RCC 7860 (cell line): ENCODE measurements around the gene OSBPL8.

ENCODE experiments used
- DNase-seq: peaks from one replicate; pipeline ENCODE4 v3.0.0-alpha.2; 2015; ENCODE audit warnings: low spot score
- FAIRE-seq: peaks from 2 replicates; lab custom pipeline; 2012; peaks lifted over from hg19 to GRCh38; lab: Jason Lieb, UNC

Gene OSBPL8

GRCh38 chr12:76555797-76556196 lies 3.8 kb downstream of the OSBPL8 start:
- no peak for DNase-seq
- FAIRE-seq = no peak

GRCh38 chr12:76555231-76555767 lies 4.3 kb downstream of the OSBPL8 start:
- no peak for FAIRE-seq

GRCh38 chr12:76554405-76555230 lies 5.0 kb downstream of the OSBPL8 start:
- no peak for FAIRE-seq
- no peak for DNase-seq

More at GRCh38 chr12:76555231-76555767, 4.3 kb downstream of the OSBPL8 start:
- DNase-seq = no peak

DNA sequence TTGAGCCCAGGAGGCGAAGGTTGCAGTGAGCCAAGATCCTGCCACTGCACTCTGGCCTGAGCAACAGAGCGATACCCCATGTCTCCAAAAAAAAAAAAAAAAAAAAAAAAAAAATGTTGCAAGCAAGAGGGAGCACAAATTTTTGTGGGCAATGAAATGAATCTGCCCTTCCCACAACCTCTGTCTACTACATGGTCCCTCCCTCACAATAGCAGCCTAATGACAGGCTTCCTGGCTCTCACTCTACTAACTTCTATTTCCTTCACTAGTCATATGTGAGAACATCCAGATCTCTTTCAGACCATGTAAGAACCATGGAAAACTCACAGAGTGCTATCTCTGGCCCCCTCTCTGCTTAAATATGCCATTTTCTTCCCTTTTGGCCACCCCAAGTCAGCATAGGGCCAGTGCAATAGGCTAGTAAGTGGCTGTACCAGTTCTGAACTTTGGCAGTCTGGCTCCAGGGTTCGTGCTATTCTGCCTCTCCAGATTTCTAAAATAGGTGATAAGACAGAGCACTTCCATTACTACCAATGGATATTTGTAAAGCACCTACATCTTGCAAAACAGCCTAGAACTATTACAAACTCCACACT lies 7.1 kb downstream of the OSBPL8 start:
- FAIRE-seq = no peak
- no peak for DNase-seq

DNA sequence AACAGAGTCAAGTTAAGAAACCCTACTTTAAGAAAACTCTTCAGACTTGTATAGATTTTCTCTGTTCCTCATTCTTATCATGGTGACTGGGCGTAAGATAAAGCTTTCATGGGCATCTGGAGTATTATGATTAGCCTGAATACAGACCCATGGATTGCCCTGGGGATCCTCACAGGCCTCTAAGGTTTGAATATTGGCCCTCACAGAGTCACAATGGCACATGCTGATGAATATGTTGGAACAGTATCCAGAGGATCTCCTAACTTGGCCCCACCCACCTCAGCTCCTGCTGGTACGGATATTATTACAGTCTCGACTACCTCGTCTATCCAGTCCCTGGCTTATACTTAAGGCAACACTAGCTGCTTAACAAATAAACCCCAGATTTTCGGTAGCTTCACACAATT lies 8.1 kb downstream of the OSBPL8 start:
- DNase-seq = no peak
- FAIRE-seq = no peak

- no peak for DNase-seq
Observed at GRCh38 chr12:76549131-76549530, 10.4 kb downstream of the OSBPL8 start.

GRCh38 chr12:76548222-76548837 lies 11.2 kb downstream of the OSBPL8 start:
- FAIRE-seq = no peak

More at GRCh38 chr12:76549131-76549530, 10.4 kb downstream of the OSBPL8 start:
- FAIRE-seq = no peak

DNA sequence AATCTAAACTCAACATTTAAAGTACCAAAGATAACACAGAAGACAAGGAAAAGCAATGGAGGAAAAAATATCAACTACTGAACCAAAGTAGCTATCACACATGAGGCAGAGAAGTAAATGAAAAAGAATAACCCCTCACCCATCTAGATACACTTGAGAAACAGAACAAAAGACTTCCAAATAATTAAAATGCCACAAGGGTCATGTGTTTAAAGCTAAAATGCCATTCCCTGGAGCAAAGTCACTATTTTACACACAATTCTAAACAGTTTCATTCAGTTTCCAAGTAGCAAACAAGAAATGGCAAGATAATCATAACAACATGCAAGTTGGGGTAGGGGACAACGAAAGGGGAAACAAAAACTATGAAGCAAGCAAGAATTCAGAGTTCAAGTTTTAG lies 12.0 kb downstream of the OSBPL8 start:
- no peak for DNase-seq
- FAIRE-seq = no peak

More at GRCh38 chr12:76548222-76548837, 11.2 kb downstream of the OSBPL8 start:
- DNase-seq = no peak

GRCh38 chr12:76546889-76547288 lies 12.7 kb downstream of the OSBPL8 start:
- DNase-seq (no peak), FAIRE-seq (no peak)

DNA sequence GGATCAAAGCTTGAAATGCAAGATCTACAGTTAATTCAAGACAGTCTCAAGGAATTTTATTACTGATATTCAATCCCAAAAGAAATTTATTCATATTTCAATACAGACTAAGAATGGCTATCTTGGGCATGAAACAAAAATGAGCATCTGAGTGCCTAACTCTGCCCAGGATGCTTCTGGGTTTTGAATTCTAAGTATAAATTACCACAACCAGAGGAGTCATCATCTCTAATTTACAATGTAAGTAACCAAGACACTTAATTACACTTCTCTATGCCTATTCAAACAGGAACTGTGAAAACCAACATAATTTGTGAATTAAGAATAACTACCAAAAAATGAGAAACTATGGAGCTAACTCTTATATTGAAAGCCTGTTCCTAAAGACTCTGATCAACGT lies 14.1 kb downstream of the OSBPL8 start:
- DNase-seq (no peak), FAIRE-seq (no peak)

DNA sequence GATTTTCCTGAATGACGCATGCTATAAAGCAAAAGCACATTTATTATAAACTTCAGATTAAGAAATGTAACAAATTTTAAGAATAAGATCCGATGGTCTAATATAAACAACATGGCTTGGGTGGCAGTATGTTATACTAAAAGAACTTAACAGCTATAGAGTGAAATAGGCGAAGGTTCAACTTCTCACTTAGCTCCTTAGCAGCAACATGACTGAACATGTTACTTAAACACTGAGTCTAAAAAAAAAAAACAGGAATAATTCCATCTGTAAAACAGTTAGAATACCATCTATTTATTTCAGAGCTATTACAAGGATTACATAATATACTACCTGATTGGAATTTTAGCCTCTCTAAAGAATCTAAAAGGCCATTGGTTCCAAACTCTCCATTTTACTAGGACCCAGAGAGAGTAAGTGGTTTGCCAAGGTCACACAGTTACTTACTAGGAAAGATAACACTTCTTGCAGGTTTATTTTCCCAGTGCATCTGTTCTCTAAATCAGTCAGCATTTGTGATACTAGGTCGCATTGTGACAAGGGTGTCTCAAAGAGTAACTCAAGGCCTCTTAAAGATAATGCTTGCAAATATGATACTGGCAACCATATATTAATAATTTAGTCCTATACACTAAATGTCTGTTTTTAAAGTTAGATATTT lies 14.8 kb downstream of the OSBPL8 start:
- DNase-seq (no peak), FAIRE-seq (no peak)

GRCh38 chr12:76543813-76544347 lies 15.7 kb downstream of the OSBPL8 start:
- DNase-seq (no peak), FAIRE-seq (no peak)

GRCh38 chr12:76542908-76543307 lies 16.7 kb downstream of the OSBPL8 start:
- no peak for FAIRE-seq

DNA sequence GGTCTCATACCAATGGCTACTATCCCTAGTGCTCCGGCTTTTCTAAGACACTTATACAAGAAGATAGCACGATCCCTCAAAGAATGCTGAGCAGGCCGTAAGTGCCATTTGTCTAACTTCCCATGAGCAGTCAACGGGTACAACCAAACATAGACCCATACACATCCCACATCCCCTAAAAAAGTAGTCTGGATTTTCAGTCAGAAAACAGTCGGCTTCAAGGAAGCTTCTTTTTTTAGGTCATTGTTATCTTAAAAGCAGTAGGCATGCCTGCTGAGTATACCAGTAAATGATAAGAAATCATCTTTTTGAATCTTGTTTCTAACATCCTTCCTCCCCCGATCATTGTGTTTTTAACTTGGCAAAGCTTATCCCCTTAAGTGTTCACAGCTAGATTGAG lies 19.8 kb downstream of the OSBPL8 start:
- DNase-seq = no peak
- FAIRE-seq = no peak

More at GRCh38 chr12:76542908-76543307, 16.7 kb downstream of the OSBPL8 start:
- no peak for DNase-seq

DNA sequence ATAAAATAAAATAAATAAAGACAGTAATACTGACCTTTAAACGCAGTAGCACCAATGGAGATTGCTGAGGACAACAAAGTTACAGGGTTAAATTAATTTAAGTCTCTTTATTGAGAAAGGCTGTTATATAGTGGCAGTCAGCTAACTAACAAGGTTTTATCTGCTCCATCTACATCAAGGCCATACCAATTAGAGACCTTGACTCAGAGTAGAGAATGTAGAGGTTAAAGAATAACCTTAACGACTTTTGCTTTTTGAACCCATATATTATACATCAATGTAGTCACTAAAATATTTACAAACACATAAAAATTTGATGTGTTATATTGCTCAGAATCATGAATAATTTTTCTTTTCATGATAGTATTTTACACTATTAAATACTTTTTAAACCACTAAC lies 21.6 kb downstream of the OSBPL8 start:
- FAIRE-seq = no peak

GRCh38 chr12:76536546-76536945 lies 23.0 kb downstream of the OSBPL8 start:
- FAIRE-seq = no peak

More for the DNA sequence above, 21.6 kb downstream of the OSBPL8 start:
- no peak for DNase-seq

DNA sequence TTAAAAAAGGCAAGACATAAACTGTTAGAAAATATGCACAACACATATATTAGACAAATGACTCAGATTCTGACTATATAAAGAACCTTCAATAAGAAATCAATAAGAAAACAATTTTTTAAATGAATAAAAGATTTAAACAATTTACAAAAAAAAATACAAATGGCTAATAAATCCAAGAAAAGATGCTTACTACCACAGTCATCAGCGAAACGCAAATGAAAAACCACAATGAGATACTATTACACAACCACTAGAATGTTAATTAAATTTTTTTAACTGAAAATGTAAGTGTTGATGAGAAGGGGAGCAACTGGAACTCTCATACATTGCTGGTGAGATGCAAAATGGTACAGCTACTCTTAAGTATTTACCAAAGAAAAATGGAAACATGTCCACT lies 24.4 kb downstream of the OSBPL8 start:
- DNase-seq (no peak), FAIRE-seq (no peak)

More at GRCh38 chr12:76536546-76536945, 23.0 kb downstream of the OSBPL8 start:
- DNase-seq = no peak

GRCh38 chr12:76533331-76533730 lies 26.2 kb downstream of the OSBPL8 start:
- FAIRE-seq = no peak
- DNase-seq = no peak

- no peak for FAIRE-seq
- DNase-seq = no peak
Observed at GRCh38 chr12:76532520-76532919, 27.1 kb downstream of the OSBPL8 start.

DNA sequence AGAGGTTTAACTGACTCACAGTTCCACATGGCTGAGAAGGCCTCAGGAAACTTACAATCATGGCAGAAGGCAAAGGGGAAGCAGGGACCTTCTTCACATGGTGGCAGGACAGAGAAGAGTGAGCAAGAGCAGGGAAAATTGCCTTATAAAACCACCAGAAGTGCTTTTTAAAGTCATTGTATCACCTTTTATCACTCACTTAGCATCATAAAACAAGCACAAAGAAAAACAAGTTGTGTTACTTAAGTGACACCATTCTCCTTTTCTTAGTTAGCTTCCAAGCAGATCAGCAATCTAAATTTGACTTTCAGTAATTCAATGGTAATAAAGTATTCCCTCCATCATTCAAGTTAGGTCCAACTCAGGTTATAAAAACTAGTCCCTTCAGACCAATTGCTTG lies 28.5 kb downstream of the OSBPL8 start:
- FAIRE-seq = no peak

GRCh38 chr12:76530516-76530915 lies 29.1 kb downstream of the OSBPL8 start:
- DNase-seq (no peak), FAIRE-seq (no peak)

More for the DNA sequence above, 28.5 kb downstream of the OSBPL8 start:
- DNase-seq = no peak
